GM08714 (cell line): ENCODE data around the gene ANKRD29.
"Not testable (repeated sequence)": the region's sequence is repeated elsewhere in the genome, so short reads cannot be mapped to it uniquely, and the experiment has no call there.

Experiments used
- H3K4me3 ChIP-seq: fragments of 200-500 bp; sonication (Bioruptor generic); 2 replicates; pipeline ENCODE4 v1.5.1; 2014; ENCODE audit warnings: mild to moderate bottlenecking, low read length, inconsistent platforms
- ZNF274 ChIP-seq: IDR thresholded peaks from 2 replicates; pipeline ENCODE4 v1.6.1; 2012; ENCODE audit warnings: mild to moderate bottlenecking, low read depth, low read length

Gene ANKRD29

DNA sequence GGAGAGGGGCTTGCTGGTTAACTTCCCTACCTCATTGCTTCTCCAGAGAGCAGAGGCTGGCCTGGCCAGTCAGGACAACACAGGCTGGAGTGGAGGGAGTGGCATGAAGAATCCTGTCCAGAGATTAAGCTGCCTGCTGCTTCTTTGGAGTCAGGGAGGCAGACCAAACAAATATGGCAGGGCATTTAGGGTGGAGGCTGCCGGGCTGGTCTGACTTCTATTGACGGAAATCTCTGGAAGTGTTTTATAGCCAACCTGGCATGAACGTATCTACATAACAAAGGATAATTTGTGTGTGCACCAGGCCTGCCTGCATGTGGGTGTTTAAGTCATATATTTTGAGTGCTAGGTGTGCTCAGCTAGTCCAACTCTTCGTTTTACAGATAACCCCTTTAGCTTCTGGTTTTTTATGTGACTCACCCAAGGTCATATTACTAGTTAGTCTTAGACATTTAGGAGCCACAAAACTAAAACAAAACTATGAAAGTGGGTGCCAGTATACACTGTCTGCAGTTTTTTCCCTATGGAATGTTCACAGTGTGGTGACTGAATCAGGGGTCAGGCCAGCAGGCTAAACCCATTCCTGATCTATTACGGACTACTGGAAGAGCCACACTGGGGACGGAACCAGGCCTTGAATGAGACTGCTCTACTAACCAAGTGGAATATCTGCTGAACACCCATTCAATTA is 81.9 kb downstream of the ANKRD29 start:
- no peak overlapping the region for H3K4me3 ChIP-seq
- TF ChIP-seq ZNF274, result no peak

DNA sequence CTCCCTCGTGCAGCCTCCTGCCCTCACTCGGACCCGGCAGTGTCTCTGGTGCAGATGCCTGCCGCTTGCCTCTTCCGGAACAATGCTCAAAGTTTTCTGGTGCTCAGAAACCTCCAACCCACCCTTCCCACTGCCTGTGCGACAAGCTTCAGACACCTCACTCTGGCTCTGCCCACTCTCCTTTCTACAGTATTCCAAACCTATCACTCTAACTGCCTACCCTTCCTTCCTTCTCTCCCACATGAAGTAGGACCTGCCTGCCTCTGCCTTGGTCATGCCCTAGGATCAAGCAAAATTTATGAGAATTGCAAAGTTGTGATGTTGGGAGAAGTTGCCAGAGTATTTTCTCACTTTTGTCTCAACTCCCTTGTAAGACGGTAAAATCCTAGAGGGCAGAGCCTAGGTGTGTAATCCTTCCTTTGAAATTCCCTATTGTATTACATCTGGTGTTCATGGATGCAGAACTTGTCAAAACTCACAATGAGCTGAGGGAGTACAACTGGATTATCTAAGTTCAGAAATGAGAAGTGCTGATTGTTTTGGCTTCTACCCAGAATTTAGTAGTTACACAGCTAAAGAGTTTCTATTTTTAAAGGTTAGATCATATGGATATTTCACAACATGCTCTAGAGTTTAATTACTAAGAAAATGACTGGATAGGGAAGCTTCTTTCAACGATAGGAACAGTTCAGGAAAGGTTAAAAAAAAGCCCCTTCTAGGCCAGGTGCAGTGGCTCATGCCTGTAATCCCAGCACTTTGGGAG is 83.6 kb downstream of the ANKRD29 start:
- TF ChIP-seq ZNF274, result no peak
- H3K4me3 ChIP-seq, result no peak overlapping the region

DNA sequence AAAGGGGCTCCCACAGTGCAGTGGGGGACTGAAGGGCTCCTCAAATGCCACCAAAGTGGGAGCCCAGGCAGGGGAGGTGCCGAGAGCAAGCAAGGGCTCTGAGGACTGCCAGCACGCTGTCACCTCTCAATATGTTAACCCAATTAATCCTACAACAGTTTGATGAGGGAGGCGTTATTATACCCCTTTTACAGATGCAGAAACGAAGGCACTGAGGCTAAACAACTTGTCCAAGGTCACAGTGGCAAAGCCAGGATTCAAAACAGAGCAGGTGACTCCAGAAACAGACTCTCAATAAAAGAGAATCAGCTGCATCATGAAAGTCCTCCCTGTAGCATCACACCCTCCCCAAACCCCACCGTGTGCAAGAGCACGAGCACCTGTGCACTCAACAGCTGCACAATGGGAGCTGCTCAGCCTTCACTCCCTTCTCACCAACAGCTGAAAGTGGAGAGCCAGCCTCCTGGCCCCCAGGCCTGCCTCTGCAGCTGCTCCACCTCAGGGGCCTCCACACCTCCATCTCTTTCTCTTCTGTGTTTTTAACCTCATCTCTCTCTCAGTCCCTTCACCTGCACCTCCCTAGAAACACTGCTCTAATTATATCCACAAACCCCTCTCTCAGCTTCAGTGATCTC is 84.5 kb downstream of the ANKRD29 start:
- TF ChIP-seq ZNF274, result no peak
- H3K4me3 ChIP-seq, result no peak overlapping the region

DNA sequence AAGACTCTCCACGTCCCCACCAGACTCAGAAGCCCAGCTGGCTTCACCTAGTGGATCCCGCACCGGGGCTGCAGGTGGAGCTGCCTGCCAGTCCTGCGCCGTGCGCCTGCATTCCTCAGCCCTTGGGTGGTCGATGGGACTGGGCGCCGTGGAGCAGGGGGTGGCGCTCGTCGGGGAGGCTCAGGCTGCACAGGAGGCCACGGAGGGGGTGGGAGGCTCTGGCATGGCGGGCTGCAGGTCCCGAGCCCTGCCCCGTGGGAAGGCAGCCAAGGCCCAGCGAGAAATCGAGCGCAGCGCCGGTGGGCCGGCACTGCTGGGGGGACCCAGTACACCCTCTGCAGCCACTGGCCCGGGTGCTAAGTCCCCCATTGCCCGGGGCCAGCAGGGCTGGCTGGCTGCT is 85.2 kb downstream of the ANKRD29 start:
- H3K4me3 ChIP-seq, result not testable (repeated sequence)

DNA sequence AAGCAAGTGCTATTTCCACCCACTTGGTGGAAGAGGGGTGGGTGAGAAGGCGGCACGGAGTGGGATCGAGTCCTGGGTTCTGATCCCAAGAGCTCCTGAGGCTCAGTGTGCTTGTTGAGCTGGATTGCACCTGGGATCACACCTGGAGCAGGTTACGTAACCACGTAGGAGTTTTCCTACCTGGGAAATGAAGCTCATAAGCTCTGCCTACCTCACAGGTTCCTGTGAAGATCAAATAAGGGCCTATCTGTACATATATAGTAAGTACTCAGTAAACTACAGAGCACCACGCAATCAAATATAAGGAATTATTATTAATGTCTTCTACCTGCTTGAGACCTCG is 87.4 kb downstream of the ANKRD29 start:
- H3K4me3 ChIP-seq, result no peak overlapping the region
- no peak for TF ChIP-seq ZNF274

DNA sequence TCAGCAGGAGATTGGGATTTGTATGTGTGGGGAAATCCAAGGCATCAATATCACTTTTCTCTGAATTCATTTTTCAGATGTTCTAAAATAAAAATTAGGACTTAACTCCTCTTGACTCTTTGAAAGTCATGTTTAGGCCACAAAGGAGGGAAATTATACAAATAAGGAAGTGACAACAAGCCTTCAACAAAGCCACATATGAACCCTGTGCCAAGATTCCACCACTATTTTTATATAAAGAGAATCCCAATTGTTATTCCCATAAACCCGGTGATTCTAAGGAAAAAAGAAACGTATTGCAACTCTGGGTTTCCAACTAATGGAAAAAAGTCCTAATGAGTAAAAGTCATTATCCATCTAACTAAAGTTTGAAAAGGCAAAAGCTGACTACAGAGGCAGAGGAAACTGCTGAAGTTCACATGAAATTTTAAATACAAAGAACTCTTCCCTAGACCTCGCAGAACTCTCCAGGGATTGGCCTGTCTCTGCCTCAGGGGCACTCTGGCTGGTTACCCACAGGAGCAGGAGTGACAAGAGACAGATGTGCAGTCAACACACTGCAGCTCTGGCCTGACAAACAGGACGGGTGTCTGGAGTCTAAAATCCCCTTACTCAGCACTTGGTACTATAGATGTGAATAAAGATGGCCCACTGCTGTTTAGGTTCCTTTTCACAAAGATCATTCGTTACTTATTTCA is 88.0 kb downstream of the ANKRD29 start:
- no peak overlapping the region for H3K4me3 ChIP-seq
- TF ChIP-seq ZNF274, result no peak

DNA sequence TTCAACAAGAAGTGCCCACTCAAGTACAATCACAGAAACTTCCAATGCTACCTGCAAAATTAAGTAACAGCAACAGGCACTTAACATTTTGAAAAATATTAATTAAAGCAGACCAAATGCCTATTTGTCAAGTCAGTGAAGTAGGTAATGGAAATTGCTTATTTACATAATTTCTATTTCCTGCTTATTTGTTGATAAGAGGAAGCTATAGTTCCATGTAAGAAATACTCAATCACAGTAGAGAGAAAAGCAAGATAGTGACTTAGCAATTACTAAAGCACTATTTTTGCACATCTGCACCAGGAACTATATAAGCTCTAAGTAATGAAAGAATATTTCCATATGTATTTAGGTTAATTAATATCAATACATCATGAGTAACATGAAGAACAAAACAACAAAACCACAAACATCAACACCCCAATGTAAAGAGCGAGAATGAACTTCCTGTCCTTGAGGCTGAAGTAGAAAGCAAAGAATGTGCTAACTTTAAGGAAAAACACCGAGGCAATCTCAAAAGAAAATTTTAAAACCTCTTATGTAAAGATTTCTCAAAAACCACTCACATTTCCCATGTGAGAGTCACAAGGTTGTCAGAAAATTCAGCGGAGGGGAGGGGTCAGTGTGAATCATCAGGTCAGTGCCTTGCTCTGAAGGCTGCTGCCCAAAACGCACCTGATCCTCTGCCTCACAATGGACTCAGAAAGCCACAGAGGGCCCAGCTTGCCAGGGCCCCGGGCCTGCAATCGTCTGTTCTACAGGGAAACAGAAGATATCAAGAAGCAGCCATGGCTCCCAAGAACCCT is 88.9 kb downstream of the ANKRD29 start:
- TF ChIP-seq ZNF274, result no peak
- H3K4me3 ChIP-seq, result no peak overlapping the region

DNA sequence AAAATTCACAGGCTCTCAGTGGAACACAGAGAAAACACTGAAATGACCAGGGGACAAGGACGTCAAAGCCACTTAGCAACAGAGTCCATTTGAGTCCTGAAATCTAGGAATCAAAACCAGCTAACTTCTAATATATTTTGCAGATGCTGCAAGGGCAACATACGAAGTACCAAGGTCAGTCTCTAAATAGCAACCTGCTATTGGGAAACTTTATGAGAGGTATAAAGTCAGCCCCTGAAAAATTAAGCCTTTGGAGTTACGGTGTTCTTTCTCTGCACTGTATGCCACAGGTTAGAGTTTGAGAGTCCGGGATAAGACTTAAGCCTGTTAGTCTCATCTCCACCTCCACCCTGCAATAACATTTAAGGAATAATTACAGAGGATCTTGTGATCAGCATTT is 89.7 kb downstream of the ANKRD29 start:
- TF ChIP-seq ZNF274, result no peak
- no peak overlapping the region for H3K4me3 ChIP-seq

DNA sequence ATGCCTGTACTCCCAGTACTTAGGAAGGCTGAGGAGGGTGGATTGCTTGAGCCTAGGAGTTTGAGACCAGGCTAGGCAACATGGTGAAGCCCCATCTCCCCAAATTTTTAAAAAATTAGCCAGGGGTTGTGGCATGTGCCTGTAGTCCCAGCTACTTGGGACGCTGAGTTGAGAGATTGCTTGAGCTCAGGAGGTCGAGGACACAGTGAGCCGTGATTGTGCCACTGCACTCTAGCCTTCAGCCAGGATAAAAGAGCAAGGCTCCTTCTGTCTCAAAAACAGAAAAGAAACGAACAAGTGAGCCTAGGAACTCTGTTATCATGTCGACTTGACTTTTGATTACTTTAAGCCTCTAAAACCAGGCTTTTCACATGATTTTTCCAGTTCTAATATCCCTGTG is 90.1 kb downstream of the ANKRD29 start:
- no peak for TF ChIP-seq ZNF274
- no peak overlapping the region for H3K4me3 ChIP-seq

DNA sequence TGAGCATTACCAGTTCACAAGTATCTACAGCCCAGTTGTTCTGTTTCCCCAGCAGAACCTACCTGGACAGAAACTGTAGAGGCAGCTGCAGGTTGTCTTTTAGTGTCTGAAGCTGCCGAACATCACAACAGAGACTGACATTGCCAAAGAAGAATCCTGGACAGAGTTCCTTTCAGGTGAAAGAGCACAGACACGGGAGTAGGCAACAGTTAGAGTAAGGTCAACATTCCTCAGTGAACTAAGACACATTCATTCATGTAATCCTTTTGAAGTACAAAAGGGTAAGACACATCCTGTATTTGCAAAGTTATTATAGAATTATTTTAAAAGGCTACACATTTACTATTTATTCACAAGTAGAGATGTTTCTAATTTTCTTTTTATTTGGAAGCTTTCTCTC is 90.7 kb downstream of the ANKRD29 start:
- no peak overlapping the region for H3K4me3 ChIP-seq
- TF ChIP-seq ZNF274, result no peak

DNA sequence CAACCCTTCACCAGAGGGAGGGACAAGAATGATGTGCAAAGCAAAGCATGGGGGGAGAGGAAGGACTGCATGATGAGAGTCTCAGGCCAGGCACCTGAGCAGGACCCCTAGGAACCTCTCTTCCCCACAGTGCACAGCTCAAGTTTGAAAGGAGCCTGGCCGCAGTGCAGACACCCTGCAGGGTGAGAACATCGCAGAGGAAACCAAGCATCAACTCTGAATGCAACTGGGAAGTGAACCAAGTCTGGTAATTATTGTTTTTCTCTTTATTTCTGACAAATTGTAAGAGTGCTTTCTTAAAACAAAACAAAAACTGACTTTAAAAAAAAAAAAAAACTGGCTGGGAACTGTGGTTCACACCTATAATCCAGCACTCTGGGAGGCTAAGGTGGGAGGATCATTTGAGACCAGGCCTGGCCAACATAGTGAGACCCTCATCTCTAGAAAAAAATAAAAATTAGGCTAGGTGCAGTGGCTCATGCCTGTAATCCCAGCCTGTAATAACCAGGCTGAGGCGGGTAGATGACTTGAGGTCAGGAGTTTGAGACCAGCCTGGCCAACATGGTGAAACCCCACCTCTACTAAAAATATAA is 91.7 kb downstream of the ANKRD29 start:
- no peak overlapping the region for H3K4me3 ChIP-seq
- TF ChIP-seq ZNF274, result no peak

DNA sequence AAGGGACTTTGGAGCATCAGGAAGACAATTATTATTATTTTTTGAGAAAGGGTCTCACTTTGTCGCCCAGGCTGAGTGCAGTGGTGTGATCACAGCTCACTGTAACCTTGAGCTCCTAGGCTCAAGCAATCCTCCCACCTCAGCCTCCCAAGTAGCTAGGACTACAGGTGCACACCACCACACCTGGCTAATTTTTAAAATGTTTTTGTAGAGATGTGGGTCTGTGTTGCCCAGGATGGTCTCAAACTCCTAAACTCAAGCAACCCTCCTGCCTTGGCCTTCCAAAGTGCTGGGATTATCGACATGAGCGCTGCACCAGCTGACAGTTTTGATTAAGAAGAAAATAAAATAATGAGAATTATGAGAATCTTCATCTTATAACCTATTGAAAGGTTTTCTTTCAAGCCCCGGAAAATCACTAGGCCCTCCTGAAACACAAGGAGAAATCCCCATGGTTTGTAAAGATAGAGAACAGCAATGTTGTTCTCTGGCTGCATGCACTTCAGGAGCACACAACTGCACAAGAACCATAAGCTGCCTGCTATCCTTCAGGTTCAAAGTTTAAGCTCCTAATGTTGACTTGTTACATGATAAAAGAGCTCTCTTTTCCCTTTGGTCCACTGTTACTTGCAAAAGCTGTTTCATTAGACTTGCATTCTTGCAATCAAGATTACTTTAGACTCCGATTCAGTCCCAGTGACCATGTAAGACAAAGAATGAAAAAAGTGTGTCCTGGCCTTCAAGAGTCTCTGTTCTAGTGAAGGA is 93.2 kb downstream of the ANKRD29 start:
- no peak overlapping the region for H3K4me3 ChIP-seq
- TF ChIP-seq ZNF274, result no peak
